NCI-H82 treated with DMSO at 0.1 percent for 48 hours (cell line): ENCODE data around the gene RPS14.
A peak's percentile ranks its signal among the peaks of the same experiment; 100 is the strongest.

Experiments
- DNase-seq: peaks from one replicate; lab custom pipeline; 2025; ENCODE audit not compliant: unreplicated experiment; lab: John Stamatoyannopoulos, UW

Gene RPS14

GRCh38 chr5:150449517-150450339, at the start of gene RPS14:
Gene RPS14 (minus strand): TSS chr5:150449739. CDS start chr5:150447733, 2,006 bp downstream.
- peak; percentile 88 for DNase-seq

- no peak for DNase-seq
Observed at GRCh38 chr5:150498971-150499370, 49.4 kb upstream of the RPS14 start.

- no peak for DNase-seq
Observed at GRCh38 chr5:150498501-150498900, 49.0 kb upstream of the RPS14 start.

- no peak for DNase-seq
Observed at GRCh38 chr5:150497989-150498317, 48.4 kb upstream of the RPS14 start.

- DNase-seq: no peak
Observed at GRCh38 chr5:150497274-150497988, 47.9 kb upstream of the RPS14 start.

- DNase-seq: no peak
Observed at GRCh38 chr5:150496534-150496933, 47.0 kb upstream of the RPS14 start.

- DNase-seq: no peak
Observed at GRCh38 chr5:150496098-150496497, 46.6 kb upstream of the RPS14 start.

- DNase-seq: no peak
Observed at GRCh38 chr5:150492621-150493020, 43.1 kb upstream of the RPS14 start.

GRCh38 chr5:150491876-150492275, 42.3 kb upstream of the RPS14 start:
- DNase-seq: no peak

- DNase-seq: no peak
Observed at GRCh38 chr5:150490754-150491153, 41.2 kb upstream of the RPS14 start.

GRCh38 chr5:150490296-150490669, 40.7 kb upstream of the RPS14 start:
- no peak for DNase-seq

GRCh38 chr5:150489360-150490295, 40.1 kb upstream of the RPS14 start:
- DNase-seq: no peak

GRCh38 chr5:150488519-150489359, 39.2 kb upstream of the RPS14 start:
- DNase-seq: no peak

- DNase-seq: no peak
Observed at GRCh38 chr5:150487199-150488061, 37.9 kb upstream of the RPS14 start.

GRCh38 chr5:150486402-150487198, 37.1 kb upstream of the RPS14 start:
- no peak for DNase-seq

GRCh38 chr5:150485693-150486401, 36.3 kb upstream of the RPS14 start:
- no peak for DNase-seq

- DNase-seq: no peak
Observed at GRCh38 chr5:150484964-150485692, 35.6 kb upstream of the RPS14 start.
